ENCODE measurements around the gene FBLN2.

- no peak for TF ChIP-seq RAD21 (IDR thresholded peaks at IDR 0.05)
- TF ChIP-seq YY1 (IDR thresholded peaks at IDR 0.05) = no peak
- no peak for TF ChIP-seq EGR1 (IDR thresholded peaks at IDR 0.05; ENCODE audit: low read depth in 2 of 2)
- TF ChIP-seq GABPA (IDR thresholded peaks at IDR 0.05 in 1 of 2, conservative IDR thresholded peaks at IDR 0.05 in 1 of 2) = no peak
- TF ChIP-seq CTCF (IDR thresholded peaks at IDR 0.05; ENCODE audit: low read depth, low read length, missing input control) = no peak
- TF ChIP-seq HNF4G (IDR thresholded peaks at IDR 0.05) = no peak
- no peak for TF ChIP-seq SP1 (IDR thresholded peaks at IDR 0.05)
- no peak for TF ChIP-seq FOXA2 (IDR thresholded peaks at IDR 0.05)
- TF ChIP-seq FOXA1 (IDR thresholded peaks at IDR 0.05) = no peak
- no peak for TF ChIP-seq REST (IDR thresholded peaks at IDR 0.05)
- TF ChIP-seq RXRA (IDR thresholded peaks at IDR 0.05) = no peak
- TF ChIP-seq MAX (IDR thresholded peaks at IDR 0.05) = no peak
- no peak for TF ChIP-seq NR2F2 (IDR thresholded peaks at IDR 0.05)
Measured at GRCh38 chr3:13654330-13655060, 105.6 kb downstream of the FBLN2 start.
